Peyer's patch (tissue), 4 donors: ENCODE measurements around the gene GPM6B. TPM values are rescaled to one million over a fixed set of nuclear protein-coding genes. Genes with fewer than 3 reads are reported as not detected.

ENCODE experiments used
- DNase-seq, 3 donors: peaks; one replicate each; pipeline ENCODE4 v3.0.0-alpha.2; 2017 to 2019
- H3K27ac ChIP-seq, 4 donors: fragments of 200-600 bp; sonication (generic); one replicate each; pipeline ENCODE4 v1.5.1; 2016 to 2019
- H3K27me3 ChIP-seq, 2 donors: fragments of 200-600 bp; sonication (generic); one replicate each; pipeline ENCODE4 v1.5.1; 2019
- H3K36me3 ChIP-seq, 3 donors: fragments of 200-600 bp; sonication (generic); one replicate each; pipeline ENCODE4 v1.5.1; 2016 to 2019
- H3K4me1 ChIP-seq, 4 donors: fragments of 200-600 bp; sonication (generic); one replicate each; pipeline ENCODE4 v1.5.1; 2016 to 2019
- H3K4me3 ChIP-seq, 4 donors: fragments of 200-600 bp; sonication (generic); 1 replicate in 3 of 4; 2 replicates in 1 of 4; pipeline ENCODE4 v1.5.1; 2016 to 2019; ENCODE audit warnings: mild to moderate bottlenecking in 1 of 4
- H3K9me3 ChIP-seq, 4 donors: fragments of 200-600 bp; sonication (generic); one replicate each; pipeline ENCODE4 v1.5.1; 2016 to 2019; ENCODE audit warnings: mild to moderate bottlenecking in 1 of 4
- POLR2A ChIP-seq, 2 donors: fragments of 450-650 bp; IDR thresholded peaks; one replicate each; pipeline ENCODE4 v1.5.1; 2017; ENCODE audit warnings: antibody characterized with exemption in 2 of 2, mild to moderate bottlenecking in 2 of 2, moderate library complexity in 2 of 2
- total RNA-seq, 4 donors: library from RNA; depleted of rRNA; stranded (reverse); fragments of >200 nt; gene quantifications; one replicate each; pipeline ENCODE4 v1.1.0, GENCODE V29; 2016
- TF ChIP-seq, protein P1 (sequence below), 6 experiments: fragments of 450-650 bp in 4 of 6; fragments of 200-600 bp in 2 of 6; sonication (generic) in 1 of 6; IDR thresholded peaks; one replicate each; pipeline ENCODE4 v1.5.1; 2017 to 2019; ENCODE audit warnings: antibody characterized with exemption in 6 of 6, mild to moderate bottlenecking in 3 of 6, moderate library complexity in 1 of 6

GPM6B gene
- total RNA-seq, 4 donors from 2014 or later: 2.4 to 3.3 (median 2.7) TPM; not detected in 1

- no peaks in the 10 kb centered on the region for H3K4me1 ChIP-seq
- no peak overlapping the region for H3K4me3 ChIP-seq
- H3K27ac ChIP-seq: no peak overlapping the region
- TF ChIP-seq POLR2A (IDR thresholded peaks at IDR 0.05): no peak
- TF ChIP-seq, protein P1, sequence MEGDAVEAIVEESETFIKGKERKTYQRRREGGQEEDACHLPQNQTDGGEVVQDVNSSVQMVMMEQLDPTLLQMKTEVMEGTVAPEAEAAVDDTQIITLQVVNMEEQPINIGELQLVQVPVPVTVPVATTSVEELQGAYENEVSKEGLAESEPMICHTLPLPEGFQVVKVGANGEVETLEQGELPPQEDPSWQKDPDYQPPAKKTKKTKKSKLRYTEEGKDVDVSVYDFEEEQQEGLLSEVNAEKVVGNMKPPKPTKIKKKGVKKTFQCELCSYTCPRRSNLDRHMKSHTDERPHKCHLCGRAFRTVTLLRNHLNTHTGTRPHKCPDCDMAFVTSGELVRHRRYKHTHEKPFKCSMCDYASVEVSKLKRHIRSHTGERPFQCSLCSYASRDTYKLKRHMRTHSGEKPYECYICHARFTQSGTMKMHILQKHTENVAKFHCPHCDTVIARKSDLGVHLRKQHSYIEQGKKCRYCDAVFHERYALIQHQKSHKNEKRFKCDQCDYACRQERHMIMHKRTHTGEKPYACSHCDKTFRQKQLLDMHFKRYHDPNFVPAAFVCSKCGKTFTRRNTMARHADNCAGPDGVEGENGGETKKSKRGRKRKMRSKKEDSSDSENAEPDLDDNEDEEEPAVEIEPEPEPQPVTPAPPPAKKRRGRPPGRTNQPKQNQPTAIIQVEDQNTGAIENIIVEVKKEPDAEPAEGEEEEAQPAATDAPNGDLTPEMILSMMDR (IDR thresholded peaks at IDR 0.05): no peak
- H3K9me3 ChIP-seq: no peaks in the 10 kb centered on the region
- DNase-seq: no peak
- no peaks in the 10 kb centered on the region for H3K27me3 ChIP-seq
- no peaks in the 10 kb centered on the region for H3K36me3 ChIP-seq
Measured at GRCh38 chrX:13821738-13822137, 4.8 kb upstream of the GPM6B start.

DNA sequence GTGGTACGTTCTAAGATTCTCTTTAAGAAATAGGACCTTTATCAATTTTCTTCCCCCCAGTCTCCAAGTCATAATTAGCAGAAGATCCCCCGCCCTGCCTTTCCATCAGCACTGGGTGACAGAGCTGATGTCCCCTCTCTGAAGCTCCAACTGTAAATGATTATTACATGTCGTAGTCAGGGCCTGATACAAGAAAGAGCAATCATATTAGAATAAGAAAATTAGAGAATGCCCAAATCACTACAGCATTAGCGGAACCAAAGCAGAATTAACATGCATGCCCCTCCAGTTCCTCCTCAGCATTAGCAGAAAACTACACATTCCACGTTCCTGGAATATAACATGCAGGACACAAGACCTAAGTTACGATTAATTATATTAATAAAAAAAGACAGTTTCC is 717 bp downstream of the GPM6B start:
- Histone ChIP-seq H3K27me3 (no peaks in the 10 kb centered on the region), H3K27ac (no peak overlapping the region), H3K36me3 (no peaks in the 10 kb centered on the region), H3K4me3 (no peak overlapping the region), H3K4me1 (no peaks in the 10 kb centered on the region), H3K9me3 (no peaks in the 10 kb centered on the region)
- DNase-seq: no peak
- TF ChIP-seq POLR2A (IDR thresholded peaks at IDR 0.05): no peak
- TF ChIP-seq, protein P1 (IDR thresholded peaks at IDR 0.05): no peak

DNA sequence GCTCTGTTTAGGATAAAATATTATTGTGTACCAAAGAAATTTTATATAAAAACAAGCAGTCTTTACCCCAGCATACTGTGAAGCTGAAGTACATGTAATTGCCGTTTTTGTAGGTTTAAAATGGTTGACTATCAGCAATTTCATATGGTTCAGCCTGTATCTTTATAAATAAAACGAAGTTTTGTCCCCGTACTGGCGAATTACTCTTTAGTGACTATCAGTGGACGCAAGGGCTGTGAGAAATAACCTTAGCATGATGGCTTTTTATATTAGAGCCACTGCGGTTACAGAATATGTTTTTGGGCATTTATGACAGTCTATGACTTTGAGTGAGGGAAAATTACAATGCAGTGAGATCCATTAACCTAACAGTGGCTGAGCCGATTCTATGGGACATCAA is 1.2 kb downstream of the GPM6B start:
- TF ChIP-seq POLR2A (IDR thresholded peaks at IDR 0.05): no peak
- TF ChIP-seq, protein P1 (IDR thresholded peaks at IDR 0.05): no peak
- H3K27me3 ChIP-seq: no peaks in the 10 kb centered on the region
- DNase-seq: no peak
- no peaks in the 10 kb centered on the region for H3K4me1 ChIP-seq
- no peaks in the 10 kb centered on the region for H3K36me3 ChIP-seq
- no peak overlapping the region for H3K4me3 ChIP-seq
- no peaks in the 10 kb centered on the region for H3K9me3 ChIP-seq
- no peak overlapping the region for H3K27ac ChIP-seq

GRCh38 chrX:13808865-13809264 is 8.0 kb downstream of the GPM6B start:
- H3K36me3 ChIP-seq: no peaks in the 10 kb centered on the region
- H3K27ac ChIP-seq: no peak overlapping the region
- no peak overlapping the region for H3K4me3 ChIP-seq
- no peak for DNase-seq
- TF ChIP-seq POLR2A (IDR thresholded peaks at IDR 0.05): no peak
- TF ChIP-seq, protein P1 (IDR thresholded peaks at IDR 0.05): no peak
- H3K9me3 ChIP-seq: no peaks in the 10 kb centered on the region
- H3K27me3 ChIP-seq: no peaks in the 10 kb centered on the region
- H3K4me1 ChIP-seq: no peaks in the 10 kb centered on the region

GRCh38 chrX:13808293-13808692 is 8.6 kb downstream of the GPM6B start:
- Histone ChIP-seq H3K9me3 (no peaks in the 10 kb centered on the region), H3K27me3 (no peaks in the 10 kb centered on the region), H3K4me3 (no peak overlapping the region), H3K27ac (no peak overlapping the region), H3K36me3 (no peaks in the 10 kb centered on the region), H3K4me1 (no peaks in the 10 kb centered on the region)
- TF ChIP-seq, protein P1 (IDR thresholded peaks at IDR 0.05): no peak
- TF ChIP-seq POLR2A (IDR thresholded peaks at IDR 0.05): no peak
- no peak for DNase-seq

- H3K27ac ChIP-seq: no peak overlapping the region
- no peaks in the 10 kb centered on the region for H3K9me3 ChIP-seq
Measured at GRCh38 chrX:13805241-13805640, 11.7 kb downstream of the GPM6B start.

More at GRCh38 chrX:13805241-13805640, 11.7 kb downstream of the GPM6B start:
- Histone ChIP-seq H3K36me3 (no peaks in the 10 kb centered on the region), H3K27me3 (no peaks in the 10 kb centered on the region), H3K4me1 (no peaks in the 10 kb centered on the region), H3K4me3 (no peak overlapping the region)
- DNase-seq: no peak
- TF ChIP-seq POLR2A (IDR thresholded peaks at IDR 0.05): no peak
- TF ChIP-seq, protein P1 (IDR thresholded peaks at IDR 0.05): no peak
